GM12892 (cell line): ENCODE measurements around the gene ST8SIA1.

ENCODE experiments used
- POLR2AphosphoS5 ChIP-seq: IDR thresholded peaks from 2 replicates; pipeline ENCODE4 v1.6.1; 2011; ENCODE audit warnings: low read depth, low read length, control low read depth
- TAF1 ChIP-seq: IDR thresholded peaks from 2 replicates; pipeline ENCODE4 v1.6.1; 2011; ENCODE audit warnings: low read depth, mild to moderate bottlenecking, control low read depth, low read length, borderline replicate concordance

- TF ChIP-seq POLR2AphosphoS5 (no peak), TAF1 (no peak)
Observed at GRCh38 chr12:22283508-22283907, 51.0 kb downstream of the ST8SIA1 start.
